ENCODE data around the gene ATP2C2. TPM values are rescaled to one million over a fixed set of nuclear protein-coding genes. Genes with fewer than 3 reads are reported as not detected.

Gene ATP2C2
- total RNA-seq, 1 experiment from 2014 or later: 4.0 TPM

DNA sequence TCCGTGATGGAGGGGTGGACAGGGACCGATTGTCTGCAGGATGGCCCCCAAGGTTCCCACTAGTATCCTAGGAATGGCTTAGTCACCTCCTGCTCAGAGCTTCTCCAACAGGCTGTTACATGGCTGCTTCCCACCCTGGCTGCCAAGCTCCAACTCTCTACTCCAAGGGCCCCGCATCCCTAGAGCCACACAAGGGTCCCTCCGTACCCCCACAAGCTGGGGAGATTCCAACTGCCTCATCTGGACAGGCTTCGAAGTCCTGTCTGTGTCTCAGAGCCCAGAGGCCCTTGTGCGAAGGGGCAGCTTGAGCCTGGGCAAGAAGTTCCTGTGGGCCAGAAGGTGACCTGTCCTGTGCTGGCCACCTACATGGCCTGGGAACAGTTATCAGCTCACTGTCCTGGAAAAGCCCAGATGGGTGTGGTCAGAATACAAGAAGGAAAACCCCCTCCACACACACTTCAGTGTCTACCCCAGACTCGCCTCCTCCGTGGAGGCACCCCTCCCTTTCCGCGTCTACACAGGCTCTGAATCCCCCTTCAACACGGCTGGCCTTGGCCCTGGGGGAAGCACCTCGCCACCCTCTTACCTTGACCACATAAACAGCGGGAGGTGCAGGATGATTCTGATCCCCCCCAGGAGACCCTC, 135.5 kb downstream of the ATP2C2 start:
- Histone ChIP-seq H3K79me1 (ENCODE audit: insufficient read depth, low read depth, low read length, poor library complexity, severe bottlenecking) (no peaks in the 10 kb centered on the region), H2BK120ac (ENCODE audit: low read depth, low read length, poor library complexity, severe bottlenecking) (no peak overlapping the region), H4K91ac (ENCODE audit: insufficient read length, low read depth, low read length) (no peak overlapping the region), H3K18ac (ENCODE audit: insufficient read length, low read depth, low read length) (no peak overlapping the region), H3T11ph (ENCODE audit: low read length) (no peak overlapping the region), H2AFZ (ENCODE audit: low read length) (no peak overlapping the region), H3K27me3 (ENCODE audit: insufficient read depth, low read length) (no peaks in the 10 kb centered on the region), H3K23me2 (ENCODE audit: insufficient read length, low read depth, low read length, poor library complexity, severe bottlenecking) (peaks cover 4% of the 10 kb centered on the region), H2BK15ac (ENCODE audit: low read depth, low read length) (no peak overlapping the region), H3K9me3 (ENCODE audit: control insufficient read depth, low read depth, low read length) (no peaks in the 10 kb centered on the region), H3K4ac (ENCODE audit: low read depth, low read length) (no peak overlapping the region), H3K23ac (ENCODE audit: insufficient read length, low read depth, low read length) (no peak overlapping the region), H3K79me2 (ENCODE audit: insufficient read depth, low read length) (no peaks in the 10 kb centered on the region), H3K56ac (ENCODE audit: insufficient read length, low read depth, low read length) (no peak overlapping the region), H2BK12ac (ENCODE audit: insufficient read length, low read depth, low read length) (no peak overlapping the region), H2AK5ac (ENCODE audit: insufficient read length, low read length) (no peak overlapping the region), H3K14ac (ENCODE audit: insufficient read depth, low read length) (no peak overlapping the region), H4K5ac (ENCODE audit: insufficient read length, low read depth, low read length) (no peak overlapping the region), H3K4me2 (ENCODE audit: insufficient read depth, insufficient read length, low read length) (peak overlapping the region; percentile 60), H3K4me1 (ENCODE audit: insufficient read depth, low read length) (no peaks in the 10 kb centered on the region), H3K27ac (ENCODE audit: insufficient read length, low read depth, low read length) (no peak overlapping the region), H2BK20ac (ENCODE audit: low read depth, low read length, poor library complexity, severe bottlenecking) (no peak overlapping the region), H2BK5ac (ENCODE audit: insufficient read length, low read length) (no peak overlapping the region), H3K9ac (ENCODE audit: extremely low read depth, insufficient read length, low read length) (no peak overlapping the region), H4K20me1 (ENCODE audit: control insufficient read depth, insufficient read depth, insufficient read length) (no peaks in the 10 kb centered on the region), H4K8ac (replicated peaks; ENCODE audit: insufficient read length, low read depth, low read length) (no peak overlapping the region)
- peaks cover 0 to 14% (median 1%) of the 10 kb centered on the region in 3 experiments; a peak in 4 of 7 replicates for H3K36me3 Mint-ChIP-seq (ENCODE audit: insufficient read depth in 1 of 3, low read depth in 3 of 3)
- H3K4me1 Mint-ChIP-seq: peaks cover 16 to 23% of the 10 kb centered on the region in 2 experiments
- WGBS (ENCODE audit: extremely low coverage, insufficient read length, low lambda C conversion rate): no CpG with 5 or more reads among the region's 13 CpGs
- TF ChIP-seq, protein P1, sequence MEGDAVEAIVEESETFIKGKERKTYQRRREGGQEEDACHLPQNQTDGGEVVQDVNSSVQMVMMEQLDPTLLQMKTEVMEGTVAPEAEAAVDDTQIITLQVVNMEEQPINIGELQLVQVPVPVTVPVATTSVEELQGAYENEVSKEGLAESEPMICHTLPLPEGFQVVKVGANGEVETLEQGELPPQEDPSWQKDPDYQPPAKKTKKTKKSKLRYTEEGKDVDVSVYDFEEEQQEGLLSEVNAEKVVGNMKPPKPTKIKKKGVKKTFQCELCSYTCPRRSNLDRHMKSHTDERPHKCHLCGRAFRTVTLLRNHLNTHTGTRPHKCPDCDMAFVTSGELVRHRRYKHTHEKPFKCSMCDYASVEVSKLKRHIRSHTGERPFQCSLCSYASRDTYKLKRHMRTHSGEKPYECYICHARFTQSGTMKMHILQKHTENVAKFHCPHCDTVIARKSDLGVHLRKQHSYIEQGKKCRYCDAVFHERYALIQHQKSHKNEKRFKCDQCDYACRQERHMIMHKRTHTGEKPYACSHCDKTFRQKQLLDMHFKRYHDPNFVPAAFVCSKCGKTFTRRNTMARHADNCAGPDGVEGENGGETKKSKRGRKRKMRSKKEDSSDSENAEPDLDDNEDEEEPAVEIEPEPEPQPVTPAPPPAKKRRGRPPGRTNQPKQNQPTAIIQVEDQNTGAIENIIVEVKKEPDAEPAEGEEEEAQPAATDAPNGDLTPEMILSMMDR (conservative IDR thresholded peaks at IDR 0.05): no peak
- peak overlapping the region in 2 of 3 experiments; percentile 44 to 72; a peak in 1 of 7 replicates for H3K27ac Mint-ChIP-seq
- DNase-seq: no peak
- H3K4me3 Mint-ChIP-seq: peak overlapping the region; percentile 80 to 86
- no peaks in the 10 kb centered on the region for H3K9me3 Mint-ChIP-seq
- peaks cover 2% of the 10 kb centered on the region for H3K27me3 Mint-ChIP-seq (ENCODE audit: low read depth)

Data from H9 (cell line).